ENCODE data around the gene TMEM132C. TPM values are rescaled to one million over a fixed set of nuclear protein-coding genes. Genes with fewer than 3 reads are reported as not detected.

TMEM132C gene
- total and polyA plus RNA-seq, 2 donors (not counting 3 experiments of a cell fraction or from before 2014, with no cell fraction given), result not detected

DNA sequence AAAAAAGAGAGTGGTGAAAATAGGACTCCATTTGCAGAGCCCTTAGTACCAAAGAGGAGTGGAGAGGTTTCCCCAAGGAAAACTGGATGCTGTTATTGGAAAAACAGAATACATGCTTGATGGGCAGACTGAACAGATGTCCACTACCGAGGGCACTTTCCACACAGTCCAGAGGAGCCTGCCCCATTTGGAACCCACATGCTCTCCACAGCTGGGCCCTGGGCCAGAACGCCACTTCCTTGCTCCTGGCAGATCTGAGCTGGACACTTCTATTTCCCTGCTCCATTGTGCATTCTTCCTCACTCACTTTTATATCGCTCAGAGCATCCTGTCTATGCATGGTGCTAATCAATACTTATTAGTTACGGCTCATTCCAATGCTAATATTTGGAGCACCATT lies 306.9 kb downstream of the TMEM132C start:
- no peaks in the 10 kb centered on the region for H4K20me1 ChIP-seq (replicated peaks; ENCODE audit: control insufficient read depth, extremely low read depth, insufficient read depth, low read length)
- dilution Hi-C loops (cut with MboI; ENCODE audit: extremely low pct_ligation_motif_present, low sequenced_read_pairs) (no loop called here), intact Hi-C loops (cut with micrococcal nuclease) (no loop called here)
- no peaks in the 10 kb centered on the region for H3K27me3 ChIP-seq (ENCODE audit: control insufficient read depth in 2 of 2, insufficient read depth in 2 of 2, low read length in 2 of 2)
- H2AFZ ChIP-seq (ENCODE audit: low read depth, low read length), result no peak overlapping the region
- peaks cover 2% of the 10 kb centered on the region for H3K9me3 ChIP-seq (replicated peaks; ENCODE audit: control insufficient read depth, insufficient read depth, low read length)
- no peaks in the 10 kb centered on the region for H3K4me1 ChIP-seq (ENCODE audit: control insufficient read depth, extremely low read depth, insufficient read depth, low read length)
- H3K9ac ChIP-seq (replicated peaks; ENCODE audit: extremely low read depth, insufficient read depth, low read length), result no peak overlapping the region
- no peaks in the 10 kb centered on the region for H3K9me1 ChIP-seq (replicated peaks; ENCODE audit: control insufficient read depth, extremely low read depth, insufficient read depth, low read length)
- no peak overlapping the region for H3K4me2 ChIP-seq (ENCODE audit: insufficient read depth, low read length)
- FAIRE-seq (no peak), DNase-seq (ENCODE audit: low read depth, low spot score) (no peak)
- no TSS peak for BruUV-seq (replicated peaks)
- TF ChIP-seq MYC (IDR thresholded peaks at IDR 0.05; ENCODE audit: low read depth, low read length) (no peak), JUN (IDR thresholded peaks at IDR 0.05; ENCODE audit: borderline replicate concordance, insufficient read depth, insufficient read length, low read depth) (no peak), POLR2A (IDR thresholded peaks at IDR 0.05; ENCODE audit: low read depth, low read length) (no peak), FOS (IDR thresholded peaks at IDR 0.05; ENCODE audit: borderline replicate concordance, insufficient read depth, low read length) (no peak), GATA2 (IDR thresholded peaks at IDR 0.05; ENCODE audit: insufficient read depth, insufficient read length, low read depth, low read length) (no peak), POLR2AphosphoS5 (IDR thresholded peaks at IDR 0.05; ENCODE audit: insufficient read depth, low read depth, low read length) (no peak), EZH2 (IDR thresholded peaks at IDR 0.05; ENCODE audit: borderline replicate concordance, low read depth, low read length, severe bottlenecking) (no peak)
- TF ChIP-seq, protein P1, sequence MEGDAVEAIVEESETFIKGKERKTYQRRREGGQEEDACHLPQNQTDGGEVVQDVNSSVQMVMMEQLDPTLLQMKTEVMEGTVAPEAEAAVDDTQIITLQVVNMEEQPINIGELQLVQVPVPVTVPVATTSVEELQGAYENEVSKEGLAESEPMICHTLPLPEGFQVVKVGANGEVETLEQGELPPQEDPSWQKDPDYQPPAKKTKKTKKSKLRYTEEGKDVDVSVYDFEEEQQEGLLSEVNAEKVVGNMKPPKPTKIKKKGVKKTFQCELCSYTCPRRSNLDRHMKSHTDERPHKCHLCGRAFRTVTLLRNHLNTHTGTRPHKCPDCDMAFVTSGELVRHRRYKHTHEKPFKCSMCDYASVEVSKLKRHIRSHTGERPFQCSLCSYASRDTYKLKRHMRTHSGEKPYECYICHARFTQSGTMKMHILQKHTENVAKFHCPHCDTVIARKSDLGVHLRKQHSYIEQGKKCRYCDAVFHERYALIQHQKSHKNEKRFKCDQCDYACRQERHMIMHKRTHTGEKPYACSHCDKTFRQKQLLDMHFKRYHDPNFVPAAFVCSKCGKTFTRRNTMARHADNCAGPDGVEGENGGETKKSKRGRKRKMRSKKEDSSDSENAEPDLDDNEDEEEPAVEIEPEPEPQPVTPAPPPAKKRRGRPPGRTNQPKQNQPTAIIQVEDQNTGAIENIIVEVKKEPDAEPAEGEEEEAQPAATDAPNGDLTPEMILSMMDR (IDR thresholded peaks at IDR 0.05; ENCODE audit: extremely low read depth in 1 of 2, insufficient read depth in 1 of 2, low read depth in 1 of 2, low read length in 2 of 2), result no peak
- TF ChIP-seq, protein P2, sequence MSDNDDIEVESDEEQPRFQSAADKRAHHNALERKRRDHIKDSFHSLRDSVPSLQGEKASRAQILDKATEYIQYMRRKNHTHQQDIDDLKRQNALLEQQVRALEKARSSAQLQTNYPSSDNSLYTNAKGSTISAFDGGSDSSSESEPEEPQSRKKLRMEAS (IDR thresholded peaks at IDR 0.05; ENCODE audit: insufficient read depth, insufficient read length), result no peak
- H3K36me3 ChIP-seq (ENCODE audit: control insufficient read depth in 2 of 2, extremely low read depth in 1 of 2, insufficient read depth in 2 of 2, low read length in 2 of 2), result no peaks in the 10 kb centered on the region
- POLR2A ChIA-PET, result no interaction called here
- CTCF ChIA-PET, result no interaction called here
- H3K79me2 ChIP-seq (ENCODE audit: control insufficient read depth, insufficient read depth, low read length), result no peaks in the 10 kb centered on the region
- H3K4me3 ChIP-seq (replicated peaks in 1 of 3; ENCODE audit: insufficient read depth in 1 of 3, low read depth in 1 of 3, low read length in 3 of 3), result no peak overlapping the region
- H3K27ac ChIP-seq (ENCODE audit: insufficient read depth, low read depth, low read length), result no peak overlapping the region

All from endothelial cell of umbilical vein (primary cell).